ENCODE results near the gene HOXC9. TPM values are rescaled to one million over a fixed set of nuclear protein-coding genes. Genes with fewer than 3 reads are reported as not detected.

Gene HOXC9
- total and polyA plus RNA-seq, 2 experiments from 2014 or later = not detected

GRCh38 chr12:53980802-53981496 is 19.0 kb upstream of the HOXC9 start:
- no peak overlapping the region for H3K4me3 ChIP-seq

GRCh38 chr12:53981634-53982565 is 18.1 kb upstream of the HOXC9 start:
- Histone ChIP-seq H3K36me3 (no peaks in the 10 kb centered on the region), H3K9me3 (ENCODE audit: low read depth) (no peaks in the 10 kb centered on the region), H3K27ac (no peak overlapping the region), H3K27me3 (peaks cover 100% of the 10 kb centered on the region), H3K4me1 (ENCODE audit: low read depth) (no peaks in the 10 kb centered on the region), H3K4me3 (no peak overlapping the region)
- TF ChIP-seq CTCF (IDR thresholded peaks at IDR 0.05; ENCODE audit: low read depth, low read length) = no peak
- no peak for DNase-seq (ENCODE audit: low read depth in 1 of 2, low spot score in 1 of 2)

More at GRCh38 chr12:53980802-53981496, 19.0 kb upstream of the HOXC9 start:
- H3K27me3 ChIP-seq = peaks cover 100% of the 10 kb centered on the region
- H3K36me3 ChIP-seq = no peaks in the 10 kb centered on the region
- H3K27ac ChIP-seq = no peak overlapping the region
- no peaks in the 10 kb centered on the region for H3K9me3 ChIP-seq (ENCODE audit: low read depth)
- TF ChIP-seq CTCF (IDR thresholded peaks at IDR 0.05; ENCODE audit: low read depth, low read length) = no peak
- no peaks in the 10 kb centered on the region for H3K4me1 ChIP-seq (ENCODE audit: low read depth)
- DNase-seq (ENCODE audit: low read depth in 1 of 2, low spot score in 1 of 2) = no peak

- no peaks in the 10 kb centered on the region for H3K36me3 ChIP-seq
- H3K27ac ChIP-seq = no peak overlapping the region
- peaks cover 100% of the 10 kb centered on the region for H3K27me3 ChIP-seq
- DNase-seq (ENCODE audit: low read depth in 1 of 2, low spot score in 1 of 2) = no peak
- no peaks in the 10 kb centered on the region for H3K9me3 ChIP-seq (ENCODE audit: low read depth)
- H3K4me1 ChIP-seq (ENCODE audit: low read depth) = no peaks in the 10 kb centered on the region
- H3K4me3 ChIP-seq = no peak overlapping the region
- TF ChIP-seq CTCF (IDR thresholded peaks at IDR 0.05; ENCODE audit: low read depth, low read length) = no peak
These were observed 17.1 kb upstream of the HOXC9 start for GRCh38 chr12:53982648-53983567.

- TF ChIP-seq CTCF (IDR thresholded peaks at IDR 0.05; ENCODE audit: low read depth, low read length) = no peak
- no peaks in the 10 kb centered on the region for H3K9me3 ChIP-seq (ENCODE audit: low read depth)
- H3K4me3 ChIP-seq = no peak overlapping the region
- no peaks in the 10 kb centered on the region for H3K4me1 ChIP-seq (ENCODE audit: low read depth)
- H3K27me3 ChIP-seq = peaks cover 100% of the 10 kb centered on the region
- no peak for DNase-seq (ENCODE audit: low read depth in 1 of 2, low spot score in 1 of 2)
- H3K36me3 ChIP-seq = no peaks in the 10 kb centered on the region
- H3K27ac ChIP-seq = no peak overlapping the region
These were observed 16.4 kb upstream of the HOXC9 start for GRCh38 chr12:53983568-53983949.

GRCh38 chr12:53983950-53984572 is 15.9 kb upstream of the HOXC9 start:
- Histone ChIP-seq H3K9me3 (ENCODE audit: low read depth) (no peaks in the 10 kb centered on the region), H3K27me3 (peaks cover 100% of the 10 kb centered on the region), H3K4me3 (no peak overlapping the region), H3K36me3 (no peaks in the 10 kb centered on the region), H3K27ac (no peak overlapping the region), H3K4me1 (ENCODE audit: low read depth) (no peaks in the 10 kb centered on the region)
- TF ChIP-seq CTCF (IDR thresholded peaks at IDR 0.05; ENCODE audit: low read depth, low read length) = no peak
- no peak for DNase-seq (ENCODE audit: low read depth in 1 of 2, low spot score in 1 of 2)

Measured in cardiac muscle cell (in vitro differentiated cells and primary cell).